ENCODE data around the gene FAM162A.

FAM162A gene

GRCh38 chr3:122382888-122383666 lies 905 bp upstream of the FAM162A start, which contains the start of gene MIX23:
TSS of gene MIX23 (minus strand) at chr3:122383231. CDS start at chr3:122383224, 7 bp downstream.
- DNase-seq (ENCODE audit: low read depth): peak; percentile 77
- peak within 1 kb of the TSS; percentile 84 for H3K4me3 ChIP-seq (ENCODE audit: control insufficient read depth, low read depth, low read length)
- TF ChIP-seq CTCF (conservative IDR thresholded peaks at IDR 0.05; ENCODE audit: control insufficient read depth, insufficient read depth, low read depth, low read length): no peak

GRCh38 chr3:122387709-122388108 lies 3.7 kb downstream of the FAM162A start:
- H3K4me3 ChIP-seq (ENCODE audit: control insufficient read depth, low read depth, low read length): no peak overlapping the region
- no peak for DNase-seq (ENCODE audit: low read depth)
- TF ChIP-seq CTCF (conservative IDR thresholded peaks at IDR 0.05; ENCODE audit: control insufficient read depth, insufficient read depth, low read depth, low read length): no peak

GRCh38 chr3:122389197-122389596 lies 5.2 kb downstream of the FAM162A start:
- H3K4me3 ChIP-seq (ENCODE audit: control insufficient read depth, low read depth, low read length): no peak overlapping the region
- no peak for TF ChIP-seq CTCF (conservative IDR thresholded peaks at IDR 0.05; ENCODE audit: control insufficient read depth, insufficient read depth, low read depth, low read length)

GRCh38 chr3:122389892-122390291 lies 5.9 kb downstream of the FAM162A start:
- DNase-seq (ENCODE audit: low read depth): no peak
- H3K4me3 ChIP-seq (ENCODE audit: control insufficient read depth, low read depth, low read length): no peak overlapping the region
- no peak for TF ChIP-seq CTCF (conservative IDR thresholded peaks at IDR 0.05; ENCODE audit: control insufficient read depth, insufficient read depth, low read depth, low read length)

More at GRCh38 chr3:122389197-122389596, 5.2 kb downstream of the FAM162A start:
- no peak for DNase-seq (ENCODE audit: low read depth)

GRCh38 chr3:122390665-122391064 lies 6.7 kb downstream of the FAM162A start:
- no peak for DNase-seq (ENCODE audit: low read depth)
- H3K4me3 ChIP-seq (ENCODE audit: control insufficient read depth, low read depth, low read length): no peak overlapping the region
- TF ChIP-seq CTCF (conservative IDR thresholded peaks at IDR 0.05; ENCODE audit: control insufficient read depth, insufficient read depth, low read depth, low read length): no peak

GRCh38 chr3:122391681-122392446 lies 7.9 kb downstream of the FAM162A start:
- TF ChIP-seq CTCF (conservative IDR thresholded peaks at IDR 0.05; ENCODE audit: control insufficient read depth, insufficient read depth, low read depth, low read length): no peak
- no peak for DNase-seq (ENCODE audit: low read depth)
- no peak overlapping the region for H3K4me3 ChIP-seq (ENCODE audit: control insufficient read depth, low read depth, low read length)

Data from fibroblast of mammary gland (primary cell).